Stimulated activated naive CD4-positive, alpha-beta T cell (primary cell): ENCODE results near the gene ZFYVE28.
A peak's percentile ranks its signal among the peaks of the same experiment; 100 is the strongest.

Experiments used
- DNase-seq, 6 experiments: peaks; one replicate each; lab custom pipeline; 2025; lab: John Stamatoyannopoulos, UW

The ZFYVE28 gene

GRCh38 chr4:2260344-2261109, 157.9 kb downstream of the ZFYVE28 start:
- peak in 1 of 6 experiments; percentile 18 for DNase-seq

GRCh38 chr4:2259541-2260343, 158.7 kb downstream of the ZFYVE28 start:
- DNase-seq, result no peak

- DNase-seq, result no peak
These were observed 159.4 kb downstream of the ZFYVE28 start for GRCh38 chr4:2259036-2259540.

GRCh38 chr4:2258091-2259035, 160.1 kb downstream of the ZFYVE28 start:
- DNase-seq, result no peak

GRCh38 chr4:2257361-2258081, 160.9 kb downstream of the ZFYVE28 start:
- DNase-seq, result no peak

- DNase-seq, result no peak
These were observed 161.7 kb downstream of the ZFYVE28 start for GRCh38 chr4:2256781-2257191.

GRCh38 chr4:2256156-2256731, 162.2 kb downstream of the ZFYVE28 start:
- no peak for DNase-seq

- DNase-seq, result no peak
These were observed 162.8 kb downstream of the ZFYVE28 start for GRCh38 chr4:2255501-2256155.

GRCh38 chr4:2254665-2255500, 163.6 kb downstream of the ZFYVE28 start:
- DNase-seq, result no peak

- DNase-seq, result no peak
These were observed 165.0 kb downstream of the ZFYVE28 start for GRCh38 chr4:2253160-2254084.

- DNase-seq, result no peak
These were observed 165.8 kb downstream of the ZFYVE28 start for GRCh38 chr4:2252530-2253091.

GRCh38 chr4:2251795-2252529, 166.5 kb downstream of the ZFYVE28 start:
- no peak for DNase-seq

GRCh38 chr4:2251073-2251794, 167.2 kb downstream of the ZFYVE28 start:
- DNase-seq, result no peak

- DNase-seq, result no peak
These were observed 167.9 kb downstream of the ZFYVE28 start for GRCh38 chr4:2250357-2251072.

GRCh38 chr4:2249526-2250356, 168.7 kb downstream of the ZFYVE28 start:
- DNase-seq, result no peak
